Stimulated activated naive CD8-positive, alpha-beta T cell treated with anti-CD3 and anti-CD28 coated beads, Interleukin-15, amount 100 ng/mL, for 72 hours (primary cell): ENCODE results near the gene PELO.
A peak's percentile ranks its signal among the peaks of the same experiment; 100 is the strongest.
"Not testable (repeated sequence)": the region's sequence is repeated elsewhere in the genome, so short reads cannot be mapped to it uniquely, and the experiment has no call there.

ENCODE experiments used
- ATAC-seq: fragments of 150-1000 bp; cut with Tn5 transposase; 2 replicates; pipeline ENCODE4 v1.10.0; 2021; ENCODE audit warnings: mild to moderate bottlenecking, moderate library complexity
- DNase-seq, 2 donors: peaks; one replicate each; pipeline ENCODE4 v3.0.0; 2021 to 2022
- H3K27ac Mint-ChIP-seq, 2 donors: one replicate each; pipeline ENCODE4 v1.8.0; 2022; ENCODE audit warnings: mild to moderate bottlenecking in 2 of 2, mixed read lengths in 2 of 2, moderate library complexity in 2 of 2
- H3K27me3 Mint-ChIP-seq: one replicate; pipeline ENCODE4 v1.8.0; 2022; ENCODE audit warnings: mixed read lengths
- H3K4me1 Mint-ChIP-seq: one replicate; pipeline ENCODE4 v1.8.0; 2022; ENCODE audit warnings: mild to moderate bottlenecking, mixed read lengths
- H3K4me3 Mint-ChIP-seq, 2 donors: one replicate each; pipeline ENCODE4 v1.8.0; 2022; ENCODE audit warnings: mild to moderate bottlenecking in 2 of 2, mixed read lengths in 2 of 2, moderate library complexity in 1 of 2
- H3K9me3 Mint-ChIP-seq, 2 donors: one replicate each; pipeline ENCODE4 v1.8.0; 2022; ENCODE audit warnings: mixed read lengths in 2 of 2

The PELO gene

DNA sequence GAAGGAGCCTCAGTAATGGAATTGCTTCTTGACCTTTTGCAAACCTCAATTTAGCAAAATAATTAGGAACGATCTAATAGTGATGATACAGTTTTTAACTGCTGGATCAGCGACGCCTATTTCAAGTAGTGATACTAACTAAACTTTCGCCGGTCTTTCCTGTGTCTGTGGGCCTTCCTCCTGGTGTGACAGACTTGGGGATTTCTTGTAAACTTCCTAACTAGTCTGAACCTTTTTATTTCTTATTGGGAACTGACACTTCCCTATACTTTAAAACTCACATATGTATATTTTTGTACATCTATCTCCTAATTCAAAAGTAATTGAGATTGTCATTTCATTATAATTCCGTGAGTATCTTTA, 15.2 kb downstream of the PELO start:
- H3K4me3 Mint-ChIP-seq: peak overlapping the region; percentile 41 to 97
- peaks cover 47% of the 10 kb centered on the region for H3K4me1 Mint-ChIP-seq
- H3K27ac Mint-ChIP-seq: peak overlapping the region in 1 of 2 donors; percentile 46
- H3K9me3 Mint-ChIP-seq: no peaks in the 10 kb centered on the region
- no peaks in the 10 kb centered on the region for H3K27me3 Mint-ChIP-seq
- no peak for DNase-seq
- no peak for ATAC-seq

DNA sequence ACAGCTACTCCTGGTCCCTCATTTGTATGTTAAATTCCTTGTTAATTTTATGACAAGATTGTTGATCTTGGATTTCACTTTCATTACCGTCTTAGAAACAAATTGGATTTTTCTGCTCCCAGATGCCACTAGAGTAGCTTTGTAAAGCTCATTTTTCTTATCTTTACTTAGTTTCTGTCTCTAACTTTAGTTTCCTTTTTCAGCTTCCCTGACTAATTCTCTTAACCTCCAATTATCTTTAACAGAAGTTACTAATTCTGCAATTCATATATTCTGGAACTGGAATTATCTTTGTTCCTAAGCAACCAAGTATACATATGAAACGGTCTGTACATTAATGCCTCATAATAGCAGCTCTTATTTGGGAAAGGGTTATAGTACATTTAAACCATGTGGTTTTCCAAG, 16.7 kb downstream of the PELO start:
- Mint-ChIP-seq H3K9me3 (no peaks in the 10 kb centered on the region), H3K27ac (no peak overlapping the region), H3K4me3 (peak overlapping the region; percentile 2 to 50), H3K4me1 (peaks cover 37% of the 10 kb centered on the region), H3K27me3 (no peaks in the 10 kb centered on the region)
- ATAC-seq (no peak), DNase-seq (no peak)

DNA sequence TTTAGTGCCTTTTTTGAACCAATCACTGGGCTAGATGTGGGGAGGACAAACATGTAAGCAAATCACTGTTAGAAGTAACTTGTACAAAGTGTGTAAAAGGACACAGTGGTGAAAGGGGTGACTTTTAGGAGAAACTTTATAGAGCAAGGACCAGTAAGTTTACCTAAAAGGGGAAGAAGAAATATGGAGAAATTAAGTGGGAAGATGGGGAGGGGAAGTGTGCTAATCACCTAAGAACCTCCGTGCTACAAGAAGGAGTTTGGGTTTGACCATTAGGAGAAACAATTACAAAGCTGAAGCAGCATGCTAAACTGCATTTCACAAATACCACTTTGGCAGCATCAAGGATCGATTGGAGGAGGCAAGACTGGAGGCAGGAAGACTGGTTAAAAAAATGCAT, 17.3 kb downstream of the PELO start:
- DNase-seq: no peak
- Mint-ChIP-seq H3K9me3 (no peaks in the 10 kb centered on the region), H3K4me3 (no peak overlapping the region), H3K4me1 (peaks cover 42% of the 10 kb centered on the region), H3K27ac (no peak overlapping the region), H3K27me3 (no peaks in the 10 kb centered on the region)
- ATAC-seq: no peak

DNA sequence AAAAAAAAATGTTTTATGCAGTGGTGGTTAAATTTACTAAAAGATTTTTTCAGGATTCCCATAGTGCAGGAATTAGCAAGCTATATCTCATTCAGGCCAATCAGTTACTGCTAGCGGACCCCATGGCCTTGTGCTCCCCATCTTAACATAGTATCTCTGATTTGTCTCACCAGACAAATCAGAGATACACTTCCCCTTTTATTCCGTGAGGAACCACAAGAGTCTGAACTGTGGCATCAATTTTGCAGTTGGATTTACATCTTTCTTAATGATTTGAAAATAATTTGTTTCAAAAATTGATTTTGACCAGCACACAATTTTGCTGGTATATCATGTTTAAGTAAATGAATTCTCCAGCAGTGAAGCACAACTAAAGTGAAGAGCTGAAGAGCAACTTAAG, 17.9 kb downstream of the PELO start:
- peak overlapping the region in 1 of 2 donors; percentile 18 for H3K4me3 Mint-ChIP-seq
- no peaks in the 10 kb centered on the region for H3K9me3 Mint-ChIP-seq
- ATAC-seq (no peak), DNase-seq (no peak)
- peaks cover 44% of the 10 kb centered on the region for H3K4me1 Mint-ChIP-seq
- H3K27ac Mint-ChIP-seq: no peak overlapping the region
- H3K27me3 Mint-ChIP-seq: no peaks in the 10 kb centered on the region

DNA sequence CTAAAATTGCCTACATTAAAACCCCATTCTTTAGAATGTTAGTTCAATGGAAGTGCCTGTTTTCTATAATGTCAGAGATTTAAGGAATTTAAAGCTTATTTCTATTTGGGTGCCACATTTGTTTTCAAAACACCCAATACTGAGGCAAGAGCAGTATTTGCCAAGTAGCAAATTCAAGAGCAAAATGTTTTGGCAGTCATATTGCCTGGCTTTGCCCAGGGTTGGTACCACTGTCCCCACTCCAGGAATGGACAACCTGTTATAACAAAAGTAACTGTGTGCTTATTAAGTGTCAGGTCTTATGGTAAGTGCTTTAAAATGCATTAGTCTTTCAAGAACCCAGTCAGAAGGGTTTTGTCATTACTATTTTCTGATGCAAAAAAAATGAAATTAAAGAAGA, 19.3 kb downstream of the PELO start:
- H3K4me1 Mint-ChIP-seq: peaks cover 32% of the 10 kb centered on the region

DNA sequence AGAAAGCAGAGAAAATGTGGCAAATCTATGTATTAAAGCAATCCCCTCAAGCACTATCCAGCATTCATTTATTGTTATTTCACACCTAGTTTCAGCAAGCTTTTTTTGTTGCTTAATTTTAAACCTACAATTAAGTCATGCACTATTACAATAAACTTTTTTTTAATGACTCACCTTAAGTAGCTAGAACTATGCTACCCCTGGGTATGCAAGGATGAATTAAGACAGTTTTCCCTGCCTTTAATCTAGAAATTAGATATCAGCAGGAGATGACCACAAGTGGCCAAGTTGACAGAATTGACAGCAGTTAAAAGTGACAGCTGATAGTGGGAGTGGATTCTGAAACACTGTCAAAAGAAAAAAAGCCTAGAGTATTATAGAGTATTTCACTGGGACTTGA, 20.0 kb downstream of the PELO start:
- Mint-ChIP-seq H3K27me3 (no peaks in the 10 kb centered on the region), H3K4me1 (peaks cover 32% of the 10 kb centered on the region)
- no peak for DNase-seq

More for the DNA sequence above, 19.3 kb downstream of the PELO start:
- DNase-seq: no peak
- Mint-ChIP-seq H3K27me3 (no peaks in the 10 kb centered on the region), H3K27ac (no peak overlapping the region), H3K4me3 (no peak overlapping the region), H3K9me3 (no peaks in the 10 kb centered on the region)
- no peak for ATAC-seq

DNA sequence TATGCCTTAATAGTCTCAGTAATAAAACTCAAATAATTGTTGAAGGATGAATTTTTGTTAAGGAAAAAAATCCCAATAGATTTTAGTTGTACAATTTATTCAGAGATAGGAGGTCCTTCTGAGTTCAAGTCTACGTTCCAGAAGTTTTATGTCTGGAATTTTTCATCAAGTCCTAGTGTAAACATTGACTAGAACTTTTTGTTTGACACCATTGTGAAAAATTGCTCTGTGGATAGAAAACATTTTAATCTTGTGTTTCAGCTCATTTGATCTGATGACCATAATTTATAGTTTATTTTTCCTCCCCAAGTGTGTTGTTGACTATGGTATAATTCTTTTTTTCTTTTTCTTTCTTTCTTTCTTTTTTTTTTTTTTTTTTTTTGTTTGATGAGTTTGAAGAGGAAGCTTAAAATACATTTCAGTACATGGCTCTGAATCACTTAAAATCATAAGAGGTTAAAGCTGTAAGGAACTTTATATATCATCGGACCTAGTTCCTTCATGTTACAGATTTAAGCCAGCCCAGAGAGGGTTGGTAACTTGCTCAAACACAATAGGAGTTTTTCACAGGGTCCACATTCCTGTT, 20.7 kb downstream of the PELO start:
- Mint-ChIP-seq H3K27ac (no peak overlapping the region), H3K4me1 (peaks cover 37% of the 10 kb centered on the region)

More for the DNA sequence above, 20.0 kb downstream of the PELO start:
- no peak for ATAC-seq
- Mint-ChIP-seq H3K27ac (no peak overlapping the region), H3K4me3 (no peak overlapping the region), H3K9me3 (no peaks in the 10 kb centered on the region)

DNA sequence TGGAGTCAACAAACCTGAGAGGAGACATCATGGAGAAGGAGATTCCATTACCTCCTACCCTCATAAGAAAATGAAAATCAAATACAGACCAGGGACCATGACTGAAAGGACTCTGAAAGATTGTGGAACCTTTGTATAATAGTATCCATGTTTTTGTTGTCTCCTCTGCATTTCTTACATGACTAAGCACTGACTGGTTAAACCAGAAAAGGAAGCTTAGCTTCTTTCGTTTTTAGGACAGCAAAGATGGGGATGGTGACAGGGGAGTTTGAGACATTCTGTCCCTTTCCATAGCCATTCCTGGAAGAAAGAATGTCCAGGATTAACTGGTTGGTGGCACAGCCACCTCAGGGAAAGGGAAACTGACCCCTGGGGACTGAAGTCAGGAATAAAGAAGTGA, 22.2 kb downstream of the PELO start:
- H3K27me3 Mint-ChIP-seq: no peaks in the 10 kb centered on the region
- DNase-seq (no peak), ATAC-seq (no peak)
- no peak overlapping the region for H3K27ac Mint-ChIP-seq
- H3K4me1 Mint-ChIP-seq: peaks cover 30% of the 10 kb centered on the region
- H3K4me3 Mint-ChIP-seq: no peak overlapping the region
- H3K9me3 Mint-ChIP-seq: no peaks in the 10 kb centered on the region

More for the DNA sequence above, 20.7 kb downstream of the PELO start:
- no peak for DNase-seq
- Mint-ChIP-seq H3K27me3 (no peaks in the 10 kb centered on the region), H3K4me3 (no peak overlapping the region), H3K9me3 (no peaks in the 10 kb centered on the region)
- ATAC-seq: no peak

DNA sequence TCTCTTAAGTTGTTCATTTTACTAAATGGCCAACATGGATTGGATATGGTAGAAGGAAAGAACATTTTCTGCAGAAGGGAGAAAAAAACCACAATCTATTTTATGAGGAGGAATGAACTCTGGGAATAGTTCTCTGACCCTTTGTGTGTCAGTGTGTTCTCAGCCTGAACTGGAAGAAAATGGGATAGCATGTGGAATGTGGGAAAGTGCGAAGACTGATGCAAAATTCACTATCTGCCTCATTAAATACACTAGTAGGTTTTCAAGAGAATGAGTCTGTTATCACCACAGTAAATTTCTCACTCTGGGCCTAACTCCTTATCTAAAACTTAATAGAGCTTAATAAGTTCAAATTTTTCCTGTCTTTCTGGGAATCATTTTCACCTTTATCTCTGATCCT, 22.7 kb downstream of the PELO start:
- ATAC-seq (no peak), DNase-seq (no peak)
- H3K9me3 Mint-ChIP-seq: no peaks in the 10 kb centered on the region
- no peak overlapping the region for H3K27ac Mint-ChIP-seq
- no peaks in the 10 kb centered on the region for H3K27me3 Mint-ChIP-seq
- H3K4me3 Mint-ChIP-seq: no peak overlapping the region
- H3K4me1 Mint-ChIP-seq: peaks cover 24% of the 10 kb centered on the region

DNA sequence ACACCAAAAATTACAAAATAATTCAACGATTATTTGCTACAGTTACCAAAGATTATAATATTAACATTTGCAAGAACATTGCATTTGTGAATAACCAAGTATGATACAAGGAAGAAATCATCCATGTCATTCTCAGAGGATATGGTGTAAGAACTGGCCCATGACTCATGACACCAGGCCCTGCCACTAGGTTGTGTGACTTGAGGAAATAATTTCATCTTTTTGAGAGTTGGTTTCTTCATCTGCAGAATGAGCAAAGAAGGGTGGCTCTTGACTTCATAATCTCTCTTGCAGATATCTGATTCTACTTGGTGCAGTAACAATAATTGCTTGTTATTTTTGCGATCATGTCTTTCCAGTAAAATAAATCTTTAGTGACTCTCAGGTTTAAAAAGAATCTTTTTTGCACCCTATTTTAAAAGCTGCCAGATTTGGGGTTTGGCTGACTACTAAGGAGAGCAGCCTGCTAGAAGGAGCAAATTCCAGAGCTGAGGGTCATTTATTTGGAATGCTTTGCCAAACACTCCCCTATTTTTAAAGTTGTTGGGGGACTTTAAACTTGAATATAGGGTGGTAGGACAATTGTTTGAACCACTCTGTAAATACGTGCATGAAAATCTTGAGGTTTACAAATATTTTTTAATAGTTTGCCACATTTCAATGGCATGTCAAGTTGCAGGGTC, 23.5 kb downstream of the PELO start:
- no peak overlapping the region for H3K27ac Mint-ChIP-seq
- peaks cover 17% of the 10 kb centered on the region for H3K4me1 Mint-ChIP-seq
- ATAC-seq: peak; percentile 68
- no peak for DNase-seq
- H3K27me3 Mint-ChIP-seq: no peaks in the 10 kb centered on the region
- H3K9me3 Mint-ChIP-seq: no peaks in the 10 kb centered on the region
- H3K4me3 Mint-ChIP-seq: no peak overlapping the region

DNA sequence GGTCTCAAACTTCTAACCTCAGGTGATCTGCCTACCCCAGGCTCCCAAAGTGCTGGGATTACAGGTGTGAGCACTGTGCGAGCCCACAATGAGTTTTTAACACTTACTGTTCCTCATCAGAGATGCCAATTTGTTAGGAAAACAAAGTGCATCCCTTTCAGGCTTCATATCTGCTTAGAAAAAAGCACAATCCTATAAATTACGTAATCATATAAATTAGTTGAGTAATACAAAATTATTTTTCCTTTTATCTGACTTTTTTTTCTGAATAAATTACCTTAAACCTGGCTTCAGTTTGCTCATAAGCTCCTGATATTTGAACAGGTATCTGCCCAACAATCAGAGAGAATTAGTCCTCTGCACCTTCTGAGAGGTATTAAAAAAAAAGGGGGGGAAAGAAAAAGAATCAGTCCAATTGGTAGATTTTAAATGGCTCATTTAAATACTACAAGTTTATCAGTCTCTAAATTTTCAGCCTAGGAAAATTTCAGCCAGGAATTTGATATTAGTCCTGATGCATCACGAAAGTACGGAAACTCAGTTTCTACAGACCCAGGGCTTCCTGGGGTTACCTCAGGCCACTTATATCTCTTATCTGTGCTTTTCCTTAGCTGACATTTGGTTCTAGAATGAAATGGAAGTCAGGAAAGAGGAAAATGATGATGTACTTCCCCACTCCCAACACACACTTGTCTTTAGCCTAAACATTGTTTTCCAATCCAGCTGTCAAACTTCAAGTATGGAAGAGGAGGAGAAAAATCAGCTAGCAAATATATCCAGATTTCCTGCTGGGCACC, 26.8 kb downstream of the PELO start:
- DNase-seq: no peak
- no peak for ATAC-seq
- H3K27me3 Mint-ChIP-seq: no peaks in the 10 kb centered on the region
- no peaks in the 10 kb centered on the region for H3K9me3 Mint-ChIP-seq
- peaks cover 11% of the 10 kb centered on the region for H3K4me1 Mint-ChIP-seq
- no peak overlapping the region for H3K27ac Mint-ChIP-seq
- no peak overlapping the region for H3K4me3 Mint-ChIP-seq

DNA sequence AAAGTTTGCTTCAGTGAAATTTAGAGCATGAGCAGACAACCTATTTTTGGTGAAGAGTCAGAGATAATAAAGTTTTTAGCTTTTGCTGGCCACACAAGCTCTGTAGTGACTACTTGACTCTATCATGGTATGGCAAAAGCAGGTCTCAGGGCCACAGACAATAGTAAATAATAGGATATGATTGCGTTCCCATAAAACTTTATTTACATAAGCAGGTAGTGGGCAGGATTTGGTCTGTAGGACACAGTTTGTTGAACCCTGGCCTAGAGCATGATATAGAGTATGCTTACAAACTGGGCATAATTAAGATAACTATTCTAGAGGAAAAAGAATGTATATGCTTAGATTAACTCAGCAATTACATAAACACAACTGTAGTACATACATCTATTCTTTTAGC, 30.1 kb downstream of the PELO start:
- peaks cover 6% of the 10 kb centered on the region for H3K4me1 Mint-ChIP-seq
- no peak overlapping the region for H3K27ac Mint-ChIP-seq
- ATAC-seq: no peak
- no peaks in the 10 kb centered on the region for H3K27me3 Mint-ChIP-seq
- no peaks in the 10 kb centered on the region for H3K9me3 Mint-ChIP-seq
- DNase-seq: no peak
- no peak overlapping the region for H3K4me3 Mint-ChIP-seq

DNA sequence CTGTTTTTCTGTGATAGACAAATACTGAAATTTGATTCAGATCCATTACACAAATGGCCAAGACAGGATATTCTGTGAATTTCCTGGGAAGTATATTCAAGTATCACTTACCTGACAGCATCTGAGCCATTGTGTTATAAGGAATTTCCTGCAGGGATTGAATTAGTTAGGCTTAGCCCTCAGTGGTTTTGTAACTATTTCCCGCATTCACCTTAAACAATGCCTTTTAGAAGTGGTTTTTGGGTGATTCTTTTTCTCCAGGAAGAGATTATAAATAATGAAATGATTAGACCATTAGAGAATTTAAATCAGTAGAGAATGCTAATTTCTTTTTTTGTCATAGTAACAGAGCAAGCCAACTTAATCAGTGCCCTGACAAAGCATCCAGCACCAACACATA, 30.6 kb downstream of the PELO start:
- H3K4me3 Mint-ChIP-seq: no peak overlapping the region
- H3K27me3 Mint-ChIP-seq: no peaks in the 10 kb centered on the region
- H3K9me3 Mint-ChIP-seq: no peaks in the 10 kb centered on the region
- DNase-seq (no peak), ATAC-seq (no peak)
- H3K27ac Mint-ChIP-seq: no peak overlapping the region
- H3K4me1 Mint-ChIP-seq: peaks cover 1% of the 10 kb centered on the region

DNA sequence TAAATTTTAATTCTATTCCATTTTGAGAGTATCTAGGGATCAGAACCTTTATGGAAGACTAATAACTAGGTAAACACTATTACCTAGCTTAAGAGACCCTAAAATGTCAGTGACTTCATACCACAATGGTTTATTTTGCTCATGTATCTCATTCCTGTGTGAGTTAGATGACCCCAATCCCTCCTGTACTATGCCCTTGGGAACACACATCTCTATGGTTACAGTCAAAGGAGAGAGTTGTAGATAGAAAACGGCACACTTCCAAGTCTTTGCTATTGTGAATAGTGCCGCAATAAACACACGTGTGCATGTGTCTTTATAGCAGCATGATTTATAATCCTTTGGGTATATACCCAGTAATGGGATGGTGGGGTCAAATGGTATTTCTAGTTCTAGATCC, 31.1 kb downstream of the PELO start:
- H3K4me1 Mint-ChIP-seq, H3K4me3 Mint-ChIP-seq: not testable (repeated sequence)

DNA sequence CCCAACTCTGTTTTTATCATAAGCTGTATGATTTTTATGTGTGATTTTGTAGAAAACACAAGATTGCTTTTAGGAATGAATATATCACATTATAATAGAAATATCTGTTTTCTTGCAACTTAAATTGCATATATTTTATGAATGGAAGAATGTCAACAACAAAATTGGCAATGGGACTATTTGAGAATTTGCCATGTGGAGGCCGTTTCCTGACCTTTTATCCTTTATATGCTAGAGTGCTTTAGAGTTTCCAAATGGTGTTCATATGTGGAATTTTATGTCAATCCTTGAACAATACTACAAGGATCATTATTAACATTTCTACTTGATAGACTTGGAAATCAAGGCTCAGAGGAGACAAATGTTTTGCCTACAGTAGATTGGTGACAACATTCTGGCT, 34.2 kb downstream of the PELO start:
- DNase-seq: no peak
- no peak for ATAC-seq
- no peak overlapping the region for H3K27ac Mint-ChIP-seq
- H3K4me3 Mint-ChIP-seq: no peak overlapping the region
- H3K27me3 Mint-ChIP-seq: no peaks in the 10 kb centered on the region
- H3K4me1 Mint-ChIP-seq: peaks cover 10% of the 10 kb centered on the region
- peaks cover 0 to under 1% of the 10 kb centered on the region in 2 donors for H3K9me3 Mint-ChIP-seq

More for the DNA sequence above, 31.1 kb downstream of the PELO start:
- not testable (repeated sequence) for H3K9me3 Mint-ChIP-seq, H3K27ac Mint-ChIP-seq, H3K27me3 Mint-ChIP-seq, ATAC-seq, DNase-seq

DNA sequence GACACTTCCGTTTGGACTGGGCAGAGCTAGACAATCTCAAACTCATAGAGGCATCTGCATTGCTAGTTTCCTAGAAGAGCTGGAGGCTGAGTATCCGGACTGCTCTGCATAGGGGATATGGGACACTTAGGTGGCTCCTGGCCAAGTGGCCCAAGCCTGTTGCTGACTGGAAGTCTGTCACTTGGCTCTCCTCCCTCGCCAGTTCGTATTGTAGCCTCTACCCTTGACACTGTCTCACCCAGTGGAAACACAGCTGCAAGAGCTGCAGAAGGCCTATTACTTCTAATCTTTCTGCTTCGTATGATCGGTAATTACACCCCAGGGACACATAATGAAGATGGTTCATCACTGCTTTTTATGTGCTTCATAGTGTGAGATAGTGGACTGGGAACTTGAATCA, 34.7 kb downstream of the PELO start:
- Mint-ChIP-seq H3K9me3 (peaks cover 0 to 6% of the 10 kb centered on the region in 2 donors), H3K4me3 (no peak overlapping the region), H3K4me1 (peaks cover 10% of the 10 kb centered on the region), H3K27ac (peak overlapping the region in 1 of 2 donors; percentile 6), H3K27me3 (no peaks in the 10 kb centered on the region)
- no peak for DNase-seq
- no peak for ATAC-seq
